IMR-90 (cell line): ENCODE results near the gene CPNE4. TPM values are rescaled to one million over a fixed set of nuclear protein-coding genes. Genes with fewer than 3 reads are reported as not detected.

Experiments used
- ATAC-seq: fragments of 200-7000 bp; cut with Tn5 transposase; 2 replicates; pipeline ENCODE4 v1.9.1; 2020; ENCODE audit warnings: low read depth, mild to moderate bottlenecking, moderate library complexity
- BruUV-seq: library from RNA; stranded (reverse); fragments of 400-500 nt; replicated peaks from 2 replicates; lab custom pipeline; 2021; lab: Mats Ljungman, UMichigan
- CTCF ChIA-PET: fragments of 300-600 bp; formaldehyde crosslinking; extraction: SDS; loops from one replicate; lab custom pipeline; 2021; ENCODE audit warnings: antibody characterized with exemption; lab: Yijun Ruan, JAX
- POLR2A ChIA-PET: fragments of 300-600 bp; sonication (Branson Sonifier 250); formaldehyde crosslinking; loops from one replicate; lab custom pipeline; 2022; ENCODE audit warnings: antibody characterized with exemption; ENCODE audit not compliant: unreplicated experiment; lab: Charles Lee
- DNase-seq: peaks from one replicate; pipeline ENCODE4 v3.0.0; 2013
- H2AFZ ChIP-seq: replicated peaks from 2 replicates; pipeline ENCODE3; 2013; ENCODE audit warnings: low read length, mild to moderate bottlenecking; ENCODE audit not compliant: poor library complexity
- H2AK5ac ChIP-seq: 2 replicates; pipeline ENCODE4 v1.6.1; 2013; ENCODE audit warnings: low read depth, low read length, inconsistent platforms
- H2AK9ac ChIP-seq: replicated peaks from 2 replicates; pipeline ENCODE3; 2013; ENCODE audit warnings: mild to moderate bottlenecking, low read depth, low read length, moderate library complexity; ENCODE audit not compliant: poor library complexity
- H2BK120ac ChIP-seq: 2 replicates; pipeline ENCODE4 v1.6.1; 2013; ENCODE audit warnings: low read depth, low read length, inconsistent platforms
- H2BK15ac ChIP-seq: 3 replicates; pipeline ENCODE4 v1.6.1; 2013; ENCODE audit warnings: low read depth, low read length, inconsistent platforms
- H2BK20ac ChIP-seq: 2 replicates; pipeline ENCODE4 v1.6.1; 2013; ENCODE audit warnings: low read depth, mild to moderate bottlenecking, inconsistent platforms, low read length, moderate library complexity
- H2BK5ac ChIP-seq: 2 replicates; pipeline ENCODE4 v1.6.1; 2013; ENCODE audit warnings: mild to moderate bottlenecking, low read depth, low read length, inconsistent platforms; ENCODE audit not compliant: poor library complexity, severe bottlenecking
- H3K14ac ChIP-seq: replicated peaks from 2 replicates; pipeline ENCODE4 v1.6.1; 2013; ENCODE audit warnings: low read depth, low read length, inconsistent platforms
- H3K18ac ChIP-seq: 2 replicates; pipeline ENCODE4 v1.6.1; 2013; ENCODE audit warnings: low read depth, low read length, control low read depth
- H3K23ac ChIP-seq: 2 replicates; pipeline ENCODE4 v1.6.1; 2013; ENCODE audit warnings: low read depth, low read length, inconsistent platforms
- H3K27ac ChIP-seq: 2 replicates; pipeline ENCODE4 v1.5.1; 2013; ENCODE audit warnings: mild to moderate bottlenecking, control low read depth, low read length; ENCODE audit not compliant: insufficient read depth
- H3K27me3 ChIP-seq: 2 replicates; pipeline ENCODE4 v1.6.1; 2013; ENCODE audit warnings: low read length; ENCODE audit not compliant: control insufficient read depth, insufficient read depth
- H3K36me3 ChIP-seq: 2 replicates; pipeline ENCODE4 v1.6.1; 2013; ENCODE audit warnings: low read length, mixed read lengths; ENCODE audit not compliant: control insufficient read depth, insufficient read depth
- H3K4ac ChIP-seq: 2 replicates; pipeline ENCODE4 v1.6.1; 2013; ENCODE audit warnings: low read depth, low read length, inconsistent platforms
- H3K4me1 ChIP-seq: 2 replicates; pipeline ENCODE4 v1.6.1; 2013; ENCODE audit warnings: low read length, mixed read lengths; ENCODE audit not compliant: control insufficient read depth, insufficient read depth
- H3K4me2 ChIP-seq: 2 replicates; pipeline ENCODE4 v1.6.1; 2013; ENCODE audit warnings: low read depth, mild to moderate bottlenecking, control low read depth, low read length, moderate library complexity
- H3K4me3 ChIP-seq: 2 replicates; pipeline ENCODE4 v1.5.1; 2013; ENCODE audit warnings: low read depth, mild to moderate bottlenecking, control low read depth, low read length, moderate library complexity; ENCODE audit not compliant: insufficient read depth
- H3K56ac ChIP-seq: 2 replicates; pipeline ENCODE4 v1.6.1; 2013; ENCODE audit warnings: low read length, inconsistent platforms; ENCODE audit not compliant: insufficient read depth; ENCODE audit errors: extremely low read depth
- H3K79me1 ChIP-seq, 2 experiments: 2 replicates each; pipeline ENCODE4 v1.6.1; 2013; ENCODE audit warnings: low read length in 2 of 2, inconsistent platforms in 1 of 2, low read depth in 1 of 2
- H3K9ac ChIP-seq: 2 replicates; pipeline ENCODE4 v1.6.1; 2013; ENCODE audit warnings: low read depth, low read length, control low read depth
- H3K9me1 ChIP-seq: 2 replicates; pipeline ENCODE4 v1.6.1; 2013; ENCODE audit warnings: low read length, inconsistent platforms; ENCODE audit not compliant: insufficient read depth
- H3K9me3 ChIP-seq: 2 replicates; pipeline ENCODE4 v1.6.1; 2013; ENCODE audit warnings: low read length; ENCODE audit not compliant: control insufficient read depth, insufficient read depth
- H4K20me1 ChIP-seq: 2 replicates; pipeline ENCODE4 v1.6.1; 2013; ENCODE audit warnings: low read length, inconsistent platforms; ENCODE audit not compliant: insufficient read depth
- H4K5ac ChIP-seq: 2 replicates; pipeline ENCODE4 v1.6.1; 2013; ENCODE audit warnings: mild to moderate bottlenecking, low read depth, low read length, control low read depth
- H4K8ac ChIP-seq, 2 experiments: 2 replicates each; pipeline ENCODE4 v1.6.1; 2013; ENCODE audit warnings: low read depth in 2 of 2, low read length in 2 of 2, control low read depth in 1 of 2, inconsistent platforms in 1 of 2
- H4K91ac ChIP-seq: 2 replicates; pipeline ENCODE4 v1.6.1; 2013; ENCODE audit warnings: low read depth, low read length, inconsistent platforms; ENCODE audit not compliant: insufficient read depth
- BHLHE40 ChIP-seq: fragments of 150-350 bp; IDR thresholded peaks from 2 replicates; pipeline ENCODE4 v1.6.1; 2016; ENCODE audit warnings: mild to moderate bottlenecking, low read depth, low read length
- CEBPB ChIP-seq: IDR thresholded peaks from 2 replicates; pipeline ENCODE4 v1.6.1; 2012; ENCODE audit warnings: low read depth, low read length, improper control_type of control experiment
- FOS ChIP-seq: fragments of 150-350 bp; IDR thresholded peaks from 2 replicates; pipeline ENCODE4 v1.6.1; 2016; ENCODE audit warnings: low read depth, low read length
- NFE2L2 ChIP-seq: fragments of 150-350 bp; IDR thresholded peaks from 2 replicates; pipeline ENCODE4 v1.6.1; 2016; ENCODE audit warnings: low read depth, mild to moderate bottlenecking, low read length
- POLR2A ChIP-seq: IDR thresholded peaks from 2 replicates; pipeline ENCODE4 v1.6.1; 2012; ENCODE audit warnings: mild to moderate bottlenecking, low read depth, low read length
- RAD21 ChIP-seq: IDR thresholded peaks from 2 replicates; pipeline ENCODE4 v1.6.1; 2012; ENCODE audit warnings: low read length, improper control_type of control experiment
- RCOR1 ChIP-seq: IDR thresholded peaks from 2 replicates; pipeline ENCODE4 v1.6.1; 2012; ENCODE audit warnings: mild to moderate bottlenecking, low read length, improper control_type of control experiment; ENCODE audit not compliant: insufficient replicate concordance
- SMC3 ChIP-seq: fragments of 150-350 bp; IDR thresholded peaks from 2 replicates; pipeline ENCODE4 v1.6.1; 2016; ENCODE audit warnings: low read depth, mild to moderate bottlenecking, antibody characterized with exemption, low read length, moderate library complexity
- WGBS, 2 experiments: methylation state at CpG; one replicate each; pipeline versions ENCODE4 v1.1.5 to v1.1.7; 2013; ENCODE audit warnings: missing lambda C conversion rate in 2 of 2; ENCODE audit not compliant: insufficient read length in 1 of 2; ENCODE audit errors: extremely low coverage in 2 of 2; 5-methylcytosine and 5-hydroxymethylcytosine counted together
- dilution Hi-C: fragments of 300-500 bp; cut with HindIII; formaldehyde crosslinking; loops from one replicate; pipeline ENCODE4 v1.14.3; 2018; ENCODE audit warnings: low sequenced_read_pairs; ENCODE audit not compliant: unreplicated experiment
- in situ Hi-C: fragments of 300-500 bp; cut with MboI; formaldehyde crosslinking; loops from 3 replicates; pipeline ENCODE4 v1.14.3; 2019; ENCODE audit warnings: low sequenced_read_pairs, inconsistent platforms, mixed read lengths
- intact Hi-C: fragments of 100-400 bp; cut with micrococcal nuclease; formaldehyde crosslinking; loops from 2 replicates; pipeline ENCODE4 v1.10.0; 2022
- polyA plus RNA-seq, 3 experiments: library from polyadenylated mRNA; depleted of rRNA; stranded (reverse); fragments of >200 nt; gene quantifications; 2 replicates each; pipeline ENCODE4 v1.2.3, GENCODE V29; 2012; ENCODE audit warnings: low replicate concordance in 1 of 3
- total RNA-seq: library from RNA; depleted of rRNA; stranded (reverse); fragments of >200 nt; gene quantifications from 2 replicates; pipeline ENCODE4 v1.2.3, GENCODE V29; 2012
- TF ChIP-seq, protein P1 (sequence below): conservative IDR thresholded peaks from 2 replicates; pipeline ENCODE4 v1.5.1; 2012; ENCODE audit warnings: mild to moderate bottlenecking, low read depth, low read length, improper control_type of control experiment

Gene CPNE4
- total and polyA plus RNA-seq, 2 of the 4 experiments (the other 2 are of a cell fraction) = not detected

DNA sequence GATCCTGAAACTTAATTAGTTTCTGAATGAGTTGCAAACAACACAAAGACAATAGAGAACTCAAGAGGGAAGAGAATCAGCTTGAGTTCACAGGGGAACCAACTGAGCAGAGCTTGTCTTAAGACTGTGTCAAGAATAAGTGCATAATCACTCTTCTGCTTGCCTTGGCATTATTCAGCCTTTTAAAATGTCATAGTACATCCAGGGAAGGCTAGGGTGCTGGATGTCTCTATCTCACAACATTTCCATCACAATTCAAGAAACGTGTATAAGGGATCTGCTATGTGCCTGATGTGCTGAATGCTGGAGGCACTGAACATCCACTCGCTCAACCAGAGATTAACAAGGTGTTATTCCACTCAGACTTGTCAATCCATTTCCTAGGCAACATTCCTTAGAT lies 122.6 kb downstream of the CPNE4 start:
- ChIA-PET POLR2A (no interaction called here), CTCF (no interaction called here)
- TF ChIP-seq POLR2A (no peak), FOS (no peak), RAD21 (no peak), RCOR1 (no peak), NFE2L2 (no peak), BHLHE40 (no peak), SMC3 (no peak), CEBPB (no peak)
- TF ChIP-seq, protein P1, sequence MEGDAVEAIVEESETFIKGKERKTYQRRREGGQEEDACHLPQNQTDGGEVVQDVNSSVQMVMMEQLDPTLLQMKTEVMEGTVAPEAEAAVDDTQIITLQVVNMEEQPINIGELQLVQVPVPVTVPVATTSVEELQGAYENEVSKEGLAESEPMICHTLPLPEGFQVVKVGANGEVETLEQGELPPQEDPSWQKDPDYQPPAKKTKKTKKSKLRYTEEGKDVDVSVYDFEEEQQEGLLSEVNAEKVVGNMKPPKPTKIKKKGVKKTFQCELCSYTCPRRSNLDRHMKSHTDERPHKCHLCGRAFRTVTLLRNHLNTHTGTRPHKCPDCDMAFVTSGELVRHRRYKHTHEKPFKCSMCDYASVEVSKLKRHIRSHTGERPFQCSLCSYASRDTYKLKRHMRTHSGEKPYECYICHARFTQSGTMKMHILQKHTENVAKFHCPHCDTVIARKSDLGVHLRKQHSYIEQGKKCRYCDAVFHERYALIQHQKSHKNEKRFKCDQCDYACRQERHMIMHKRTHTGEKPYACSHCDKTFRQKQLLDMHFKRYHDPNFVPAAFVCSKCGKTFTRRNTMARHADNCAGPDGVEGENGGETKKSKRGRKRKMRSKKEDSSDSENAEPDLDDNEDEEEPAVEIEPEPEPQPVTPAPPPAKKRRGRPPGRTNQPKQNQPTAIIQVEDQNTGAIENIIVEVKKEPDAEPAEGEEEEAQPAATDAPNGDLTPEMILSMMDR = no peak
- Histone ChIP-seq H3K9ac (no peak overlapping the region), H3K27ac (no peak overlapping the region), H3K14ac (no peak overlapping the region), H2AK5ac (no peak overlapping the region), H4K8ac (no peak overlapping the region), H3K4ac (no peak overlapping the region), H2BK15ac (no peak overlapping the region), H2AK9ac (no peak overlapping the region), H3K4me2 (no peak overlapping the region), H3K36me3 (no peaks in the 10 kb centered on the region), H3K4me3 (no peak overlapping the region), H2BK5ac (no peak overlapping the region), H3K9me3 (no peaks in the 10 kb centered on the region), H2AFZ (no peak overlapping the region), H3K9me1 (no peaks in the 10 kb centered on the region), H3K4me1 (no peaks in the 10 kb centered on the region), H4K91ac (no peak overlapping the region), H4K20me1 (no peaks in the 10 kb centered on the region), H2BK20ac (no peak overlapping the region), H2BK120ac (no peak overlapping the region), H3K56ac (no peak overlapping the region), H3K18ac (no peak overlapping the region), H3K23ac (no peak overlapping the region), H3K79me1 (no peaks in the 10 kb centered on the region), H3K27me3 (no peaks in the 10 kb centered on the region), H4K5ac (no peak overlapping the region)
- no CpG with 5 or more reads among the region's 2 CpGs for whole genome bisulfite sequencing, 2 experiments
- in situ Hi-C loops (no loop called here), dilution Hi-C loops (no loop called here), intact Hi-C loops (no loop called here)
- no peak for DNase-seq
- no TSS peak for BruUV-seq
- no peak for ATAC-seq
